KOPT-K1 (cell line): ENCODE measurements around the gene UNKL.

Experiments
- H3K27ac ChIP-seq: fragments of 200-600 bp; sonication (generic); 2 replicates; pipeline ENCODE4 v1.5.1; 2016; ENCODE audit warnings: antibody characterized with exemption, mild to moderate bottlenecking, low read depth, low read length; ENCODE audit not compliant: poor library complexity, severe bottlenecking
- H3K36me3 ChIP-seq: fragments of 200-600 bp; sonication (generic); 2 replicates; pipeline ENCODE4 v1.5.1; 2017; ENCODE audit warnings: antibody characterized with exemption, mild to moderate bottlenecking, low read length, moderate library complexity; ENCODE audit not compliant: insufficient read depth
- H3K9me3 ChIP-seq: fragments of 200-600 bp; sonication (generic); 2 replicates; pipeline ENCODE4 v1.5.1; 2017; ENCODE audit warnings: antibody characterized with exemption, low read length, mild to moderate bottlenecking; ENCODE audit not compliant: insufficient read depth, poor library complexity, severe bottlenecking

The UNKL gene

GRCh38 chr16:1343428-1344242 lies 70.9 kb downstream of the UNKL start:
- no peaks in the 10 kb centered on the region for H3K9me3 ChIP-seq
- H3K36me3 ChIP-seq: peaks cover 4% of the 10 kb centered on the region; the same call in 1 of the 2 replicates
- no peak overlapping the region for H3K27ac ChIP-seq

- H3K9me3 ChIP-seq: no peaks in the 10 kb centered on the region
- peak overlapping the region; percentile 46 for H3K27ac ChIP-seq
- H3K36me3 ChIP-seq: no peaks in the 10 kb centered on the region; the same call in 1 of the 2 replicates
These were observed 71.7 kb downstream of the UNKL start for GRCh38 chr16:1342526-1343427.

DNA sequence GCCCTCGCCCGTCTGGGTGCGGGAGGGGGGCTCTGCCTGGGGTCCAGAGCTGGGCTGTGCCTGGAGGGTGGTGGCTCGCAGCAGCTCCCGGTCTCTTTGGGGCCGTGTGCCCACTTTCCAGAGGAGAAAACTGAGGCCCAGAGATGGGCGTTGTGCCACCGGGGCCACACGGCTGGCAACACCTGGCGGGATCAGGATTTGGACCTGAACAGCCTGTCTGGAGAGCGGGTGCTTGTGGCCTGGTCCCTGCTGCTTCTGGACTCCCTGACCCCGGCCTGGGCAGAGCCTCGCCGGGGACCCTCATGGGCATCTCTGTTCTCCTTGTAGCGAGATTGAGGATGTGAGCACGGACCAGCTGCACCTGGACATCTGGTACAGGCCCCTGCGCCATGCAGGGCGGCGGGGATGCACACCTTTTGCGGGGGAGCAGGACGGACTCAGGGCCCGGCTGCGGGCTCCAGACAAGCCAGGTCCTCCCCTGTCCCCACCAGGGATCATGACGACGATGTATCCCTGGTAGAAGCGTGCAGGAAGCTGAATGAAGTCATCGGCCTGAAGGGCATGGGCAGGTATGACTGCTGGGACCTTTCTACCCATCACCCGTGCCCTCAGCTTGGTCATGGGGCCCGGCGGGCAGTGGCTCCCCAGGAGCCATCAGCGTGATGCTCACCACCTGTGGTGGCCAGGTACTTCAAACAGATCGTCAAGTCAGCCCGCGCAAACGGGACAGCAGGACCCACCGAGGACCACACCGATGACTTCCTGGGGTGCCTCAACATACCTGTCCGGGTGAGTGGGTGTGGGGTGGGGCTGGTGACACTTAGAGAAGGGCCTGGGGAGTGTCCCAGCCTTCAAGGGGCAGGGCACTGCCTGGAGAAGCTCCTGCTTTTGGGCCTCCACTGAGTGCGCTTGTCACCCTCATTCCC lies 72.7 kb downstream of the UNKL start:
- Histone ChIP-seq H3K27ac (peak overlapping the region; percentile 46), H3K9me3 (no peaks in the 10 kb centered on the region), H3K36me3 (no peaks in the 10 kb centered on the region)

DNA sequence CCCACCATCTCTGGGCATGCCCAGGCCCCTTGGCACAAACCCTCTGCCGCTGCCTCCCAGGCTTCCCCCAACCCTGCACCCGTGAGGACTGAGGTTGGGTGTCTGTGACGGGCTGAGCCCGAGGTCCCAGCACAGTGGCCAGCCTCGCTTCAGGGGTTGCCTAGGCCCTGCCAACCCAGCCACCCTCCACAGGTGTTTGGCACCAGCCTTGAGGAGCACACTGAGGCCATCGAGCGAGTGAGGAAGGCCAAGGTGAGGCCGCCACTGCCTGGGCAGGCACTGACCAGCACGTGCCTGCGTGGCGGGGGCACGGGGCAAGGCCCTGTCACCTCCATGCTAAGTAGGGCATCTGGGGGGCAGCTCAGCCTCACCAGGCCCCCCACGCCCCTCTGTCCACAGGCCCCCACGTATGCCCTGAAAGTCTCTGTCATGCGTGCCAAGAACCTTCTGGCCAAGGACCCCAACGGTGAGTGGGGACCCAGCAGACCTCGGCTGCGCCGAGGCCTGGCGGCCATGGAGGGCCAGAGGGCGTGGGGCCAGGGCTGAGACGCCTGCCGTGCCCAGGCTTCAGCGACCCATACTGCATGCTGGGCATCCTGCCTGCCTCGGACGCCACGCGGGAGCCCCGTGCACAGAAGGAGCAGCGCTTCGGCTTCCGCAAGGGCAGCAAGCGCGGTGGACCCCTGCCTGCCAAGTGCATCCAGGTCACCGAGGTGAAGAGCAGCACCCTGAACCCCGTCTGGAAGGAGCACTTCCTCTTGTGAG lies 73.6 kb downstream of the UNKL start:
- H3K27ac ChIP-seq: no peak overlapping the region
- H3K9me3 ChIP-seq: no peaks in the 10 kb centered on the region
- H3K36me3 ChIP-seq: no peaks in the 10 kb centered on the region

GRCh38 chr16:1338855-1339675 lies 75.4 kb downstream of the UNKL start:
- Histone ChIP-seq H3K36me3 (no peaks in the 10 kb centered on the region), H3K9me3 (no peaks in the 10 kb centered on the region), H3K27ac (no peak overlapping the region)

DNA sequence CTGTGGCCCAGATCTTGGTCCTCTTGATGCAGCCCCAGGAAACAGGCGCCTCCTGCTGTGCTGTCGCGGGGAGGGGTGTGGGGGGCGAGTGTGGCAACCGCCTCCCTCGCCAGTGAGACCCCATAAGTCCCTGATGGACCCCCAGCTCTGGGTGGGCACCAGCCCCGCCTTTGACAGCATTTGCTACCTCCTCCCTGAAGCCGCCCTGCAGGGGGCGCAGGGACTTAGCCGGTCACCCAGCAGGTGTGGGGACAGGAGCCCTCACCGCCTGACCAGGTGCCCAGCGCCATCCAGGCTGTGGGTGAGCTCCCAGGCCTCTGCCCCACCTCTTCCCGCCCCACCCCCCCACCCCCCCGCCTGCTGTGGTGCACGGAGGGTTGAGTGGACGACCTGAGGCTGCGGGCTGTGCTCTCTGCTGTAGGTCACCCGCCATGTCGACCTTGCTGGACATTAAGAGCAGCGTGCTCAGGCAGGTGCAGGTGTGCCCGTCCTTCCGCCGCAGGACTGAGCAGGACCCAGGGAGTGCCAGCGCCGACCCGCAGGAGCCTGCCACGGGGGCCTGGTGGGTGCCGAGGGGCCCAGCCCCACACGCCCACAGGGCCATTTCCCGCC lies 76.3 kb downstream of the UNKL start:
- H3K27ac ChIP-seq: no peak overlapping the region
- no peaks in the 10 kb centered on the region for H3K9me3 ChIP-seq
- no peaks in the 10 kb centered on the region for H3K36me3 ChIP-seq

DNA sequence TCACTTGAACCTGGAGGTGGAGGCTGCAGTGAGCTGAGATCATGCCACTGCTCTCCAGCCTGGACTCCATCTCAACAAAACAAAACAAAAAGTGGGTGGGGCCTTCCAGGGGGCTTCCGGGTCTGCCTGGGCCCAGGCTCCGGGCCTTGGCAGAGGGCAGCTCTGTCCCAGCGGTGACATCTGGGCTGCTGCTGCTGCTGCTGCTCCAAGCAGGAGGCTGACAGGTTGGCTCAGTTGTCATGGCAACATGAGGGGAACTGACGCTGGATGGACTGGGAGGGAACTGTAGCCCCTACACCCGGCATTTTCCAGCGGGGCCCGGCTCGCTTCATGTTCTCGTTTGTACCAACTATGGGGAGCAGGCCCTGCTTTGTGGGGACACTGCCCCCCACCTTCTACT lies 77.0 kb downstream of the UNKL start:
- no peaks in the 10 kb centered on the region for H3K9me3 ChIP-seq
- no peak overlapping the region for H3K27ac ChIP-seq
- no peaks in the 10 kb centered on the region for H3K36me3 ChIP-seq

DNA sequence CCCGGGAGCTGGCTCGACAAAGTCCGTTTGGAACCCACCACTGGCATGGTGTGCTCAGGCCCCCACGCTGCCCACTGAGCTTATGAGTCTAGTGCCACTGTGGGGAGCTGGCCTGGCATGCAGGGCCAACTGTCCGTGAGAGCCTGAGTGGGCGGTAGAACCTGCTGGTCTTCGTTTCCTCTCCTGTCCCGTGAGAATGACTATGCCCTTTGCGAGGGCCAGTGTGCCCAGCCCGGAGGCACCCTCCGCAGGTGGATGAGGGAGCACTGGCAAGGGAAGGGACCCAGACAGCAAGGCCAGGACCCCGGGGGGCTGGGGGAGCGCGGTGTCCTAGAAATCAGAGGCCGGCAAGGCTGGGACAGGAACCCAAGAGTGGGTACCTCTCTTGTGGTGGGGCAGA lies 77.9 kb downstream of the UNKL start:
- Histone ChIP-seq H3K36me3 (no peaks in the 10 kb centered on the region), H3K27ac (no peak overlapping the region), H3K9me3 (no peaks in the 10 kb centered on the region)

DNA sequence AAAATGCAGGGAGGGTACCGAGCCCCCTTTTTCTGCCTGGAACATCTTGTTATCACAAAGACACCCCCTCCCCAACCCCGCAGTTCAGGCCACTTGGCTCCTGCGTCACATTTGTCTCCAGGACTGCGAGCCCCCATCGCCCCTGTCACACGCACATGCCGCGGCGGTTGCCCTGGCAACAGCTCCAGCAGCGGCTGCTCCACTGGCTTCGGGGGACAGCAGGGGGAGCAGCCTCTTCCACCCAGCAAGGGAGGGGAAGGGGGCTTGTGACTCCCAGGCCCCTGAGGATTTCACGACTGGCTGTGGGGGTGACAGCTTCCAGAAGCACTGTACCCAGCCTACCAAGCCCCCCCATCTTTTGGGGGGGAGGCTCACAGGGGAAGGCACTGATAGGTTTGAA lies 78.5 kb downstream of the UNKL start:
- Histone ChIP-seq H3K9me3 (no peaks in the 10 kb centered on the region), H3K36me3 (no peaks in the 10 kb centered on the region), H3K27ac (no peak overlapping the region)

GRCh38 chr16:1335211-1335971 lies 79.1 kb downstream of the UNKL start:
- H3K36me3 ChIP-seq: no peaks in the 10 kb centered on the region
- H3K27ac ChIP-seq: no peak overlapping the region
- no peaks in the 10 kb centered on the region for H3K9me3 ChIP-seq

DNA sequence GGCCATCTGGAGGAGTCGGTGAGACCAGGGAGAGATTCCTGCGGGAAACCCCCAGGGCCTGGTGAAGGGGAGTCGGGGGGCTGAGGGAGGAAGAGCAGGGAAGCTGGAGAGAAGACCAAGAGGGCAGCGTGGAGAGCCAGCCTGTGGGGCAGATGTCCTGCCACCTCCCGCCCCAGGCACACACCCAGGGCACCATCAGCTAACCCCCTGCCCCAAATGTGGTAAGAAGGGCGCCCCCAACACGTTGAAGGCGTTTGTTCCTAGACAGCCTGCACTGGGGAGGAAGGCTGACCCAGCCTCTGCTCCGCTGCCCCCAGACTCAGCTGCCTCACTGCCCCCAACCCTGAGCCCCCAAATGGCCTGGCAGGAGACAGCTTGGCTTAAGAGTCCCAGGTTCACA lies 79.8 kb downstream of the UNKL start:
- H3K9me3 ChIP-seq: no peaks in the 10 kb centered on the region

DNA sequence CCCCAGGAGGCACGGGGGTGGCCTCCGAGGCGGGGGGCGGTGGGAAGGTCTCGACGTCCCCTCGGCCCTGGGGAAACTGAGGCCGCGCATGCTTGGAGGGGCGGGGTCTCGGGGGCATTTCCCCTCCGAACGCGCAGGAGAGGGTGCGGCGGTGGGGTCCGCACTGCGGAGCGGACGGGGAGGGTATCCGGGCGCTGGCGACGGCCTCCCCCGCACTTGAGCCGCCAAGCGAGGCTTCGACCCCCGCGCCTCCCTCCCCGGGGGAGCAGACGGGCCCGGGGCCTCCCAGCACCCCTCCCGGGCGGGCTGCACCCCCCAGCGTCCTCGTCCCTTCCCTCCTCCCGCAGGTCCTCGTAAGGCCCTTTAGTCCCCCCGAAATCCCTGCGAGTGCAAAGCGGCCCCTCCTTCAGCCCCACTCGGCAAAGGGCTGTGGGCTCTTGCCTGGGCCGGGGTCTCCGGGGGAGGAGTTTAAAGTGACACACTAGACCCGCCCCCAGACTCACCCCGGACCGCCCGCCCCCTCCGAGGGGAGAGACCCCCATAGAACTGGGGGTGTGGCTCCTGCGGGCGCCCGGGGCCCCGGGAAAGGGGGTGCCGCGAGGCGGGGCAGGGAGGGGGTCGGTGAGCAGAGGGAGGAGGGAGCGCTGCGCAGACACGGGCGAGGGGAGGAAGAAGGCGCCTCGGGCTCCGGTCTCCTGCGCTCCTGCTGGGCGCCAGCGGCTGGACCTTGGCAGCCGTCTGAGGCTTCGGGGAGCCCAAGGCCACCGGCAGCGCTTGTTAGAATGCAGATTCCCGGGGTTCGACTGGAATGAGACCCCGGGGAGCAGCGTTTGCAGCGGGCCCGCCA lies 80.4 kb downstream of the UNKL start:
- no peaks in the 10 kb centered on the region for H3K36me3 ChIP-seq
- H3K27ac ChIP-seq: no peak overlapping the region
- no peaks in the 10 kb centered on the region for H3K9me3 ChIP-seq

More for the DNA sequence above, 79.8 kb downstream of the UNKL start:
- Histone ChIP-seq H3K27ac (no peak overlapping the region), H3K36me3 (no peaks in the 10 kb centered on the region)
